K562 (cell line): ENCODE measurements around the gene WBP1. TPM values are rescaled to one million over a fixed set of nuclear protein-coding genes. Genes with fewer than 3 reads are reported as not detected.

Source experiments
- CREB1 ChIP-seq, 2 experiments: sonication (generic) in 1 of 2; formaldehyde crosslinking in 1 of 2; IDR thresholded peaks; 2 replicates each; pipeline versions ENCODE4 v1.6.1 to v1.8.0; 2012 to 2022; ENCODE audit warnings: inconsistent platforms in 1 of 2, mild to moderate bottlenecking in 1 of 2, missing genetic modification reagents in 1 of 2, moderate library complexity in 1 of 2
- CREM ChIP-seq: IDR thresholded peaks from 2 replicates; pipeline ENCODE4 v1.6.1; 2014; ENCODE audit warnings: antibody characterized with exemption, low read depth
- DACH1 ChIP-seq: fragments of 450-650 bp; IDR thresholded peaks from 2 replicates; pipeline ENCODE4 v1.6.1; 2018; ENCODE audit not compliant: partially characterized antibody
- E2F6 ChIP-seq, 2 experiments: IDR thresholded peaks; 2 replicates each; pipeline ENCODE4 v1.6.1; 2011; ENCODE audit warnings: borderline replicate concordance in 1 of 2, control low read depth in 1 of 2, low read depth in 1 of 2, low read length in 1 of 2, mild to moderate bottlenecking in 1 of 2, mixed read lengths in 1 of 2, moderate library complexity in 1 of 2; ENCODE audit not compliant: insufficient read depth in 1 of 2, insufficient read length in 1 of 2, poor library complexity in 1 of 2, severe bottlenecking in 1 of 2; ENCODE audit errors: extremely low read depth in 1 of 2
- EGR1 ChIP-seq: fragments of 450-650 bp; conservative IDR thresholded peaks from 2 replicates; pipeline ENCODE4 v1.6.1; 2017; ENCODE audit warnings: mild to moderate bottlenecking
- FOXP1 ChIP-seq: sonication (generic); formaldehyde crosslinking; IDR thresholded peaks from 2 replicates; pipeline ENCODE4 v1.8.0; 2022; ENCODE audit warnings: mild to moderate bottlenecking, missing genetic modification reagents
- HMBOX1 ChIP-seq: sonication (generic); IDR thresholded peaks from 2 replicates; pipeline ENCODE4 v1.6.1; 2016
- HNRNPK ChIP-seq: fragments of 200-400 bp; formaldehyde crosslinking; IDR thresholded peaks from one replicate; pipeline ENCODE4 v1.6.1; 2018; ENCODE audit warnings: mild to moderate bottlenecking, low read depth, low read length; ENCODE audit not compliant: poor library complexity, severe bottlenecking
- MNT ChIP-seq, 2 experiments: fragments of 450-650 bp; conservative IDR thresholded peaks; 2 replicates each; pipeline ENCODE4 v1.6.1; 2017; ENCODE audit warnings: mild to moderate bottlenecking in 2 of 2, moderate library complexity in 2 of 2
- PHB ChIP-seq: fragments of 250-450 bp; sonication (Bioruptor Pico); IDR thresholded peaks from 2 replicates; pipeline ENCODE4 v1.5.0; 2021
- RBM22 ChIP-seq: fragments of 200-400 bp; formaldehyde crosslinking; IDR thresholded peaks from 2 replicates; pipeline ENCODE4 v1.6.1; 2018; ENCODE audit warnings: low read length, low read depth; ENCODE audit not compliant: poor library complexity, severe bottlenecking
- SNIP1 ChIP-seq: fragments of 450-650 bp; IDR thresholded peaks from 2 replicates; pipeline ENCODE4 v1.7.1; 2017; ENCODE audit warnings: low read depth, mild to moderate bottlenecking
- SUPT5H ChIP-seq: fragments of 450-650 bp; IDR thresholded peaks from 2 replicates; pipeline ENCODE4 v1.6.1; 2016
- THAP12 ChIP-seq: fragments of 250-450 bp; sonication (Bioruptor Pico); IDR thresholded peaks from 2 replicates; pipeline ENCODE4 v1.9.0; 2021; ENCODE audit warnings: mild to moderate bottlenecking, inconsistent platforms
- U2AF1 ChIP-seq: fragments of 200-400 bp; formaldehyde crosslinking; optimal IDR thresholded peaks from 2 replicates; pipeline ENCODE3; 2017; ENCODE audit warnings: mild to moderate bottlenecking, low read depth, low read length, moderate library complexity
- XRCC5 ChIP-seq: fragments of 200-400 bp; formaldehyde crosslinking; IDR thresholded peaks from 2 replicates; pipeline ENCODE4 v1.6.1; 2017; ENCODE audit warnings: low read depth, mild to moderate bottlenecking, low read length
- ZBTB5 ChIP-seq: fragments of 450-650 bp; IDR thresholded peaks from 2 replicates; pipeline ENCODE4 v1.6.1; 2017; ENCODE audit warnings: antibody characterized with exemption
- ZNF507 ChIP-seq: conservative IDR thresholded peaks from 2 replicates; pipeline ENCODE4 v1.6.1; 2017; ENCODE audit warnings: missing genetic modification characterization, missing compliant biosample characterization
- ZNF785 ChIP-seq: fragments of 250-450 bp; sonication (Bioruptor Pico); IDR thresholded peaks from 2 replicates; pipeline ENCODE4 v1.4.0; 2020; ENCODE audit warnings: mild to moderate bottlenecking
- polyA plus RNA-seq, 8 experiments: library from polyadenylated mRNA; depleted of rRNA in 4 of 8; stranded (reverse) in 5 of 8; unstranded in 3 of 8; fragments of >200 nt; fragmentation: Nextera tagmentation in 2 of 8; fragmentation: Illumina TruSeq in 1 of 8; extraction: Ambion mirVana in 2 of 8; extraction: Trizol in 1 of 8; gene quantifications; 2 replicates each; pipeline versions ENCODE4 v1.2.1 to v1.2.3, GENCODE V29; 2011 to 2014; ENCODE audit warnings: inconsistent platforms in 1 of 8, missing spikeins in 1 of 8
- total RNA-seq, 7 experiments: library from RNA; depleted of rRNA in 6 of 7; stranded (reverse); fragments of >200 nt in 6 of 7; fragmentation: Illumina TruSeq in 2 of 7; extraction: Trizol in 2 of 7; gene quantifications; 2 replicates each; pipeline versions ENCODE4 v1.2.1 to v1.2.3, GENCODE V29; 2011 to 2021; ENCODE audit warnings: low replicate concordance in 1 of 7

The WBP1 gene
- total and polyA plus RNA-seq, 9 of the 15 experiments (the other 6 are each of a cell fraction or from before 2014, with no cell fraction given) = 1.9 to 27.7 (median 14.2) TPM

- no peak for TF ChIP-seq THAP12 (CRISPR knock-in tag)
- TF ChIP-seq XRCC5 = peak; percentile 99
- TF ChIP-seq EGR1 = peak; percentile 32; the same call in 1 of the 2 replicates
- TF ChIP-seq MNT (conservative IDR thresholded peaks at IDR 0.05) = peak; percentile 92 to 97
- no peak for TF ChIP-seq U2AF1
- TF ChIP-seq ZNF507 = no peak
- TF ChIP-seq SNIP1 = no peak
- no peak for TF ChIP-seq HNRNPK
- no peak for TF ChIP-seq ZNF785 (CRISPR knock-in tag)
- no peak; the same call in 1 of the 2 replicates for TF ChIP-seq HMBOX1
- TF ChIP-seq CREM = peak; percentile 90
- peak in 1 of 2 experiments; percentile 49 for TF ChIP-seq E2F6 (IDR thresholded peaks at IDR 0.05; ENCODE audit: borderline replicate concordance in 1 of 2, extremely low read depth in 1 of 2, insufficient read depth in 1 of 2, insufficient read length in 1 of 2, low read depth in 1 of 2, low read length in 1 of 2, poor library complexity in 1 of 2, severe bottlenecking in 1 of 2)
- TF ChIP-seq SUPT5H = peak; percentile 76; the same call in 1 of the 2 replicates
- TF ChIP-seq FOXP1 (CRISPR knock-in tag) = no peak
- no peak for TF ChIP-seq RBM22
- no peak for TF ChIP-seq ZBTB5
- no peak for TF ChIP-seq PHB (CRISPR knock-in tag)
- peak; percentile 73; the same call in 1 of the 2 replicates for TF ChIP-seq CREB1 (IDR thresholded peaks at IDR 0.05)
- TF ChIP-seq CREB1 (CRISPR knock-in tag; IDR thresholded peaks at IDR 0.05) = peak; percentile 87
- no peak for TF ChIP-seq DACH1
Measured at GRCh38 chr2:74454654-74455511, 3.4 kb upstream of the WBP1 start, which contains the start of gene INO80B (continued).
